NT2/D1 (cell line): ENCODE measurements around the gene CCDC137.
A peak's percentile ranks its signal among the peaks of the same experiment; 100 is the strongest.

Experiments used
- DNase-seq: peaks from one replicate; pipeline ENCODE4 v3.0.0-alpha.2; 2011; ENCODE audit warnings: low read depth, low spot score
- H3K27me3 ChIP-seq: 2 replicates; pipeline ENCODE4 v1.6.0; 2011; ENCODE audit warnings: mild to moderate bottlenecking; ENCODE audit not compliant: insufficient read length, insufficient read depth
- H3K36me3 ChIP-seq: 2 replicates; pipeline ENCODE4 v1.6.1; 2011; ENCODE audit warnings: mild to moderate bottlenecking, low read length, mixed read lengths; ENCODE audit not compliant: insufficient read depth, insufficient read length
- H3K4me1 ChIP-seq: 2 replicates; pipeline ENCODE4 v1.5.1; 2011; ENCODE audit not compliant: insufficient read depth, insufficient read length
- H3K4me3 ChIP-seq: 2 replicates; pipeline ENCODE4 v1.5.1; 2011; ENCODE audit warnings: low read depth; ENCODE audit not compliant: insufficient read length
- H3K9ac ChIP-seq: 2 replicates; pipeline ENCODE4 v1.6.0; 2011; ENCODE audit warnings: low read depth; ENCODE audit not compliant: insufficient read length
- H3K9me3 ChIP-seq: 2 replicates; pipeline ENCODE4 v1.5.1; 2011; ENCODE audit warnings: mild to moderate bottlenecking, low read length; ENCODE audit not compliant: insufficient read depth
- SUZ12 ChIP-seq: IDR thresholded peaks from 2 replicates; pipeline ENCODE4 v1.6.1; 2011; ENCODE audit not compliant: insufficient read length, insufficient read depth; ENCODE audit errors: extremely low read depth
- YY1 ChIP-seq: IDR thresholded peaks from 2 replicates; pipeline ENCODE4 v1.6.1; 2011; ENCODE audit not compliant: insufficient read length, insufficient read depth
- ZNF274 ChIP-seq: IDR thresholded peaks from 2 replicates; pipeline ENCODE4 v1.6.1; 2011; ENCODE audit warnings: mild to moderate bottlenecking, low read depth, low read length

The CCDC137 gene

GRCh38 chr17:81676906-81677305 is 10.4 kb downstream of the CCDC137 start:
- Histone ChIP-seq H3K36me3 (peaks cover 63% of the 10 kb centered on the region), H3K4me1 (peaks cover 3% of the 10 kb centered on the region), H3K4me3 (no peak overlapping the region), H3K9ac (no peak overlapping the region), H3K27me3 (no peaks in the 10 kb centered on the region), H3K9me3 (no peaks in the 10 kb centered on the region)
- DNase-seq: no peak
- TF ChIP-seq ZNF274 (no peak), SUZ12 (no peak), YY1 (no peak)

DNA sequence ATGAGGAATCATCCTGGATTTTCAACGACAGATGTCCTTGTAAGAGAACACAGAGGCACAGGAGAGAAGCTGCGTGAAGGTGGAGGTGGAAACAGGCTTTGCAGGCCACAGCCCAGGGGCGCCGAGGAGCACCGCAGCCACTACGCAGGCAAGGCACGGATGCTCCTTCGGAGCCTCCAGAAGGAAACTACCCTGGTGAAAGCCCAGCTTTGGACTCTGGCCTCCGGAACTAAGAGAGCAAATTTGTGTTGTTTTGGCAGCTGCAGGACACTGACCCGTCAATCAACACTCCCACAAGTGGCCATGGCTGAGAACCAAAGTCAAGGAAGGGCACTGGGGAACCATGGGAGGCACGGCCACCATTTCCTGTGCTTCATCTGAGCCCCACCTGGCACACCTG is 13.6 kb downstream of the CCDC137 start:
- no peak for TF ChIP-seq SUZ12
- no peak for TF ChIP-seq YY1
- TF ChIP-seq ZNF274: no peak
- Histone ChIP-seq H3K4me1 (peaks cover 10% of the 10 kb centered on the region), H3K36me3 (peaks cover 40% of the 10 kb centered on the region), H3K9me3 (no peaks in the 10 kb centered on the region), H3K27me3 (no peaks in the 10 kb centered on the region), H3K9ac (no peak overlapping the region), H3K4me3 (no peak overlapping the region)
- DNase-seq: no peak

DNA sequence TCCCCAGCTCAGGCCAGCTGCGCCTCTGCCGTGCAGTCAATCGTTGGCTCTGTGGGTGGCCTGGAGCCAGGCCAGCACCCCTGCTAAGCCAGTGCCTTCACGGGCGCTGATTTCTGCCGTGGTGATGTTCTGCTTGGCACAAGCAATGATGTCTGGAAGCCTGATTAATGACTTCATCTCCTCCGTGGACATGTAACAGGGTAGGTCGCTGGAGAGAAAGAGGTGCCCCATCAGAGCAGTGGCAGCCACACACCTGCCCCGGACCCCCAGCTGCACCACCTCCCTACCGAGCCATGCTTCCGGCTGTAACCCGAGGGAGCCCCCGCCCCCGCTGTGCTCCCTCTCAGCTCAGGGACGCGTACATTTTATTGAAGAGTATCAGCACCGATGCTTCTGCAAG is 15.1 kb downstream of the CCDC137 start:
- Histone ChIP-seq H3K27me3 (no peaks in the 10 kb centered on the region), H3K9me3 (no peaks in the 10 kb centered on the region), H3K4me1 (peaks cover 14% of the 10 kb centered on the region), H3K4me3 (no peak overlapping the region), H3K9ac (no peak overlapping the region), H3K36me3 (peaks cover 49% of the 10 kb centered on the region)
- DNase-seq: no peak
- no peak for TF ChIP-seq YY1
- no peak for TF ChIP-seq ZNF274
- TF ChIP-seq SUZ12: no peak

DNA sequence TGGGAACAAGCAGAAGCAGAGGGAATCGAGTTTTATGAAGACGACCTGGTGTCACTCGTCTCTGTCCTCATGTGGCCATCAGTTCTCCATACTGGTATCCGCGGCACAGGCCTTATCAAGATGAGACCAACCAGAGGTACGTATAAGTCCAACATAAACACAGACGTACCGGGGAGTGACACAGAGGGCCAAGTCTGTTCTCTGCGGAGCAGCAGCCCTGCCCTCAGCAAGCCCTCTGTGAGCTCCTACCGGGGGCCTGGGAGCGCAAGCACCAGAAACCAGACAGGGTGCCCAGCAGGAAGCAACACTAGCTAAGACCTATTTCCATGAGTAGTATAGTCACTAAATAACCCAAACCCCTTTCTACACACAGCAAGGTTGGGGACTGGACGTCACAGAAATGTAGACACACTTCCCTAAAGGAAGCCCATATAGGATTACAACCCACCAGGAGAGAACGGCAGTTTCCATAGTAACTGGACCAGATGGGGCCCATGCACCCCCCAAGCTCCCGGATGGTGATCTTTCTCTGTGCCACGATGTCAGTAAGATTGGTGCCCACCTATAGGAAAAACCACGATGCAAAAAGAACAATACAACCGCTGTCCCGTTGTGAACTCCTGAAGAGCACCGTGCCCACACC is 16.1 kb downstream of the CCDC137 start:
- DNase-seq: no peak
- Histone ChIP-seq H3K4me3 (peak overlapping the region; percentile 97), H3K9ac (peak overlapping the region; percentile 99), H3K27me3 (no peaks in the 10 kb centered on the region), H3K36me3 (peaks cover 56% of the 10 kb centered on the region), H3K4me1 (peaks cover 14% of the 10 kb centered on the region), H3K9me3 (no peaks in the 10 kb centered on the region)
- TF ChIP-seq SUZ12: no peak

DNA sequence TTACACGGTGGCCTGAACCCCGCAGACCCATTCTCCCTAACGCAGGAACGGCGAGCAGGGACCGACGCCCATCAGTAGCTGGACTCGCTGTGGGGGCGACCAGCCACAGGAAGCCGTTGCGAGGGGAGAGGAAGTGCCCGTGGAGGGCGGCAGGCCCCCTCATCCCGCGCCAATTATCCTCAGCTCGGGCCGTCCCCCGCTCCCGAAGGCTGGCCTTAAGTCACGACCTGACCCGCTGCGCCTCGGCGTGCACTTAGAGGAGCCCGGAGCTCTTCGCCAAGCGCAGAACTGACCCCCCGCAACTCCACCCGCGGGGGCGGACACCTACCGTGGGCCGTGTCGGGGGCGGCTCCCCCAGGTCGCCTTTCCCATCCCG is 16.7 kb downstream of the CCDC137 start:
- H3K4me3 ChIP-seq: peak overlapping the region; percentile 97
- no peaks in the 10 kb centered on the region for H3K9me3 ChIP-seq
- H3K9ac ChIP-seq: peak overlapping the region; percentile 99
- no peak for DNase-seq
- H3K27me3 ChIP-seq: no peaks in the 10 kb centered on the region
- peaks cover 14% of the 10 kb centered on the region for H3K4me1 ChIP-seq
- TF ChIP-seq ZNF274 (no peak), YY1 (peak; percentile 3)
- H3K36me3 ChIP-seq: peaks cover 61% of the 10 kb centered on the region

DNA sequence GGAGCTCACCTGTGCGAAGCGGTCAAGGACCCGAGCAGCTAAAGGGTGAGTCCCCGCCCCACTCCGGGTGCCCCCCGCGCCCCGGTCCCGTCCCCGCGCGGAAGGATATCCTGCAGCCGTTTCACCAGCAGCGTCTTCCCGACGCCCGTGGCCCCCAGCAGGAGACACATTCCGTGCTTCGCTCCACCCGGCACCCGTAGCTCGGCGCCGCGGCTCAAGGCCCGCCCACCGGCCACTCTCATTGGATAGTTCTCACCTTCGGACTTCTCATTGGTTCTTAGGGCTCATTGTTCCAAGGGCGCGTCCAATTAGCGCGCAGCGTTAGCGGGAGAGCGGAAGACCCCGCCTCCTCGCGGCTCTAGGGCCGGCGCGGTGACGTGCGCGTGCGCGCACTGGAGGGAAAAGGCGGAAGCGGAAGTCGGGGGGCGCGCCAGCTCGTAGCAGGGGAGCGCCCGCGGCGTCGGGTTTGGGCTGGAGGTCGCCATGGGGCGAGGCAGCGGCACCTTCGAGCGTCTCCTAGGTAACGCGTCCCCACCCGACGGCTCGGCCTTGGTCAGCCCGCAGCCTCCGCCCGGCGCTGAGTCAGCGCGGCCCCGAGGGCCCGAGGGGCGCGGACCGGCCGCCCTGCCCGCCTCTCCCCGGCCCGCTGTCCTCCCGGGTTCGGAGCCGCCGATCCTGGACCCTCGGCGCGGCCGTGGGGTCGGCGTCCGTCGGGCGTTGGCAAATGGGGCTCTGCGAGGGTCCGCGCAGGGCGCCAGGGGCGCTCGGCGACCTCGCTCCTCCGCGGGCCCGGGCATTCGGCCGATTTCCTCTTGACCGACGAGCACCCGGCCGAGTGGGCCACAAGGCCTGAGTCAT is 17.3 kb downstream of the CCDC137 start, which contains the start of the genes ARL16 and HGS:
TSS of gene ARL16 (minus strand) at position 214 of the 858 bp plus-strand sequence. CDS start at position 170, 44 bp downstream.
TSS of gene HGS (plus strand) at position 428 of the 858 bp plus-strand sequence. CDS start at position 484, 56 bp downstream.
- H3K9ac ChIP-seq: peak within 1 kb of the TSS; percentile 99
- peaks cover 14% of the 10 kb centered on the region for H3K4me1 ChIP-seq
- peak; percentile 96 for DNase-seq
- peak within 1 kb of the TSS; percentile 97 for H3K4me3 ChIP-seq
- H3K36me3 ChIP-seq: peaks cover 67% of the 10 kb centered on the region
- no peak for TF ChIP-seq SUZ12
- no peak for TF ChIP-seq ZNF274
- no peak for TF ChIP-seq YY1
- H3K27me3 ChIP-seq: no peaks in the 10 kb centered on the region
- no peaks in the 10 kb centered on the region for H3K9me3 ChIP-seq

DNA sequence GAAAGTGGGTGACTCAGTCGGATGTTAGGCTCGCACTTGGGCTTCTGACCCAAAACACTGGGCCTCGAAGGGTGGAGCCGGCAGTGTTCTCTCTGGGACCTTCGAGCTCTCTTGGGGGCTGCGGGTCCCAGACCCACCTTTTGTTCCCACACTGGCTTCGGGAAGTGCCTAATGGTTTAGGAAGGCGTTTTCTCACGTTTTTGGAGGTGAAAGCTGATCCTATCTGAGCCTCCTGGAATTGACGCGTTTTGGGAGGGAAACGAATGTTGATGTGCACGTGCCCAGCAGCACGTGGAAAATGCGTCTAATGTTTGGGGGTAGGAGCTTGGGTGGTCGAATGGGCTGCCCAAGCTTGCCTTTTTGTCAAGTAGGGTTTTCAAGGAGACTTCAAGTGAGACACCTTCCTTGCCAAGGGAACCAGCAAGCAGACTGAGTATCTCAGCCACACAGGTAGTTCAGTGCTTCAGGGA is 17.9 kb downstream of the CCDC137 start:
- peaks cover 74% of the 10 kb centered on the region for H3K36me3 ChIP-seq
- no peaks in the 10 kb centered on the region for H3K27me3 ChIP-seq
- TF ChIP-seq SUZ12 (no peak), YY1 (no peak), ZNF274 (no peak)
- H3K9ac ChIP-seq: peak overlapping the region; percentile 94
- peak overlapping the region; percentile 91 for H3K4me3 ChIP-seq
- H3K4me1 ChIP-seq: peaks cover 14% of the 10 kb centered on the region
- no peaks in the 10 kb centered on the region for H3K9me3 ChIP-seq
- no peak for DNase-seq
